ENCODE measurements around the gene CDK19.
"Not testable (repeated sequence)": the region's sequence is repeated elsewhere in the genome, so short reads cannot be mapped to it uniquely, and the experiment has no call there.

CDK19 gene

GRCh38 chr6:110615722-110616121 lies 199.5 kb downstream of the CDK19 start:
- in situ Hi-C loops (cut with HindIII; ENCODE audit: low pct_ligation_motif_present, low pct_unique_long_range_greater_than_20kb, low sequenced_read_pairs), result no loop called here
- no peak for DNase-seq

- in situ Hi-C loops (cut with HindIII; ENCODE audit: low pct_ligation_motif_present, low pct_unique_long_range_greater_than_20kb, low sequenced_read_pairs), result no loop called here
- no peak for DNase-seq
These were observed 200.7 kb downstream of the CDK19 start for GRCh38 chr6:110614586-110614985.

GRCh38 chr6:110614106-110614505 lies 201.2 kb downstream of the CDK19 start:
- no peak for DNase-seq
- in situ Hi-C loops (cut with HindIII; ENCODE audit: low pct_ligation_motif_present, low pct_unique_long_range_greater_than_20kb, low sequenced_read_pairs), result no loop called here

GRCh38 chr6:110613356-110613755 lies 201.9 kb downstream of the CDK19 start:
- no peak for DNase-seq
- in situ Hi-C loops (cut with HindIII; ENCODE audit: low pct_ligation_motif_present, low pct_unique_long_range_greater_than_20kb, low sequenced_read_pairs), result no loop called here

- DNase-seq, result no peak
- in situ Hi-C loops (cut with HindIII; ENCODE audit: low pct_ligation_motif_present, low pct_unique_long_range_greater_than_20kb, low sequenced_read_pairs), result no loop called here
These were observed 203.0 kb downstream of the CDK19 start for GRCh38 chr6:110612298-110612697.

GRCh38 chr6:110609101-110609500 lies 206.2 kb downstream of the CDK19 start:
- in situ Hi-C loops (cut with HindIII; ENCODE audit: low pct_ligation_motif_present, low pct_unique_long_range_greater_than_20kb, low sequenced_read_pairs), result no loop called here
- no peak for DNase-seq

GRCh38 chr6:110608151-110608550 lies 207.1 kb downstream of the CDK19 start:
- no peak for DNase-seq
- in situ Hi-C loops (cut with HindIII; ENCODE audit: low pct_ligation_motif_present, low pct_unique_long_range_greater_than_20kb, low sequenced_read_pairs), result no loop called here

DNA sequence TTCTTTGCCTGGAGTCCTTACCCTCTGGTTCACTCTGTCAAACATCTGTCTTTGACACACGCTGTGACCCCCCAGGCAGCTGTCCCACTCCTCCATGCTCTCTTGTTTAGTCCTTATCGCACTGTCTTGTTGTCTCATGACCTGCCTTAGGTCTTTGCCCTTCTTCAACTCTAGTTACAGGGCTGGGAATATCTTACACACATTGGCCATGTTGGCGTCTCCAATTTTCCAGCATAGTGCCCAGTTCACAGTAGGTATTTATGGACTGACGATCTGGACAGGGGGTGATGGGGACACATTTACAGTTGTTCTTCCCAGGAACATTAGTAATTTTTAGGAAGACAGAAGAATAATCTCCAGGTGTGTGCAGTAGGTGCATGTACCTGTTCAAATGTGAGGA lies 209.1 kb downstream of the CDK19 start:
- in situ Hi-C loops (cut with HindIII; ENCODE audit: low pct_ligation_motif_present, low pct_unique_long_range_greater_than_20kb, low sequenced_read_pairs), result no loop called here
- no peak for DNase-seq

GRCh38 chr6:110600640-110601039 lies 214.6 kb downstream of the CDK19 start:
- DNase-seq; in situ Hi-C loops (cut with HindIII; ENCODE audit: low pct_ligation_motif_present, low pct_unique_long_range_greater_than_20kb, low sequenced_read_pairs): not testable (repeated sequence)

DNA sequence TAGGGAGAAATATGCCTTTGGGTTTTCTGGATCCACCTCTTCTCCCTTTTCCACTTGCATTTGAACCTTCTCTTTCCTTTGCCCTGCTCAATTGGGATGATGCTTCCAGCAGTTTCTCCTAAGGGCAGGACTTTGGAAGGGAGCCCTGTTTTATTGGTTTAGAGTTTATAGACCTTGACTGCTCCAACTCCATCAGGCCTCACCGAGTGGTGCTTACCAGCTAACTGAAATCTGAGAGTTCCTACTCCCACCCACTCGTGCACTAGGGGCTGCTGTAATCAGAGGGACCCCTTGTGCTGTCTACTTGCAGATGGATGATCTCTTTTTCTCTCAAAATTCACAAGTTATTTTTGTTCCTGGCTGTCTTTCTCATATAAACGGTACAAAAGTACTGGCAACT lies 217.5 kb downstream of the CDK19 start:
- no peak for DNase-seq
- in situ Hi-C loops (cut with HindIII; ENCODE audit: low pct_ligation_motif_present, low pct_unique_long_range_greater_than_20kb, low sequenced_read_pairs), result no loop called here

- in situ Hi-C loops (cut with HindIII; ENCODE audit: low pct_ligation_motif_present, low pct_unique_long_range_greater_than_20kb, low sequenced_read_pairs), result no loop called here
These were observed 218.9 kb downstream of the CDK19 start for GRCh38 chr6:110596354-110596753.

GRCh38 chr6:110595112-110595511 lies 220.2 kb downstream of the CDK19 start:
- in situ Hi-C loops (cut with HindIII; ENCODE audit: low pct_ligation_motif_present, low pct_unique_long_range_greater_than_20kb, low sequenced_read_pairs), result no loop called here
- DNase-seq, result no peak

More at GRCh38 chr6:110596354-110596753, 218.9 kb downstream of the CDK19 start:
- no peak for DNase-seq

GRCh38 chr6:110593637-110594036 lies 221.6 kb downstream of the CDK19 start:
- in situ Hi-C loops (cut with HindIII; ENCODE audit: low pct_ligation_motif_present, low pct_unique_long_range_greater_than_20kb, low sequenced_read_pairs), result no loop called here
- DNase-seq, result no peak

DNA sequence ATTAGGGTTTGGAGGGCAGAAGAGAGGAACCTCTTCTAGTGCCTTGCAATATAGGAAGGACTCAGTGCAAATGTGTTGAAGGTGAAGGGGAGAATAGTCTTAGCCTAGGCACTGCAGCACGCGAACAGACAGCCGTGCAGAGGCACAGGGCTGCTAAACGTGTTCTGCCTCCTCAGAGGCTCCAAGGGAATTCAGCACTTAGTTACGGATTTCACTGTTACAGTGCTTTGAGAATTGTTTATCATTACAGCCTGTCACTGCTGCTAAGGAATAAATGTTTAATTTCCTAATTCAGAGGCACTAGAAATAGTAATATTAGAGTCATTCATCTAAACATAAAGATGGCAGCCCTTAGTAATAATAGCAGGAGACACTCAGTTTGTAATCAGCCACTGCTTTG lies 222.5 kb downstream of the CDK19 start:
- no peak for DNase-seq
- in situ Hi-C loops (cut with HindIII; ENCODE audit: low pct_ligation_motif_present, low pct_unique_long_range_greater_than_20kb, low sequenced_read_pairs), result no loop called here

DNA sequence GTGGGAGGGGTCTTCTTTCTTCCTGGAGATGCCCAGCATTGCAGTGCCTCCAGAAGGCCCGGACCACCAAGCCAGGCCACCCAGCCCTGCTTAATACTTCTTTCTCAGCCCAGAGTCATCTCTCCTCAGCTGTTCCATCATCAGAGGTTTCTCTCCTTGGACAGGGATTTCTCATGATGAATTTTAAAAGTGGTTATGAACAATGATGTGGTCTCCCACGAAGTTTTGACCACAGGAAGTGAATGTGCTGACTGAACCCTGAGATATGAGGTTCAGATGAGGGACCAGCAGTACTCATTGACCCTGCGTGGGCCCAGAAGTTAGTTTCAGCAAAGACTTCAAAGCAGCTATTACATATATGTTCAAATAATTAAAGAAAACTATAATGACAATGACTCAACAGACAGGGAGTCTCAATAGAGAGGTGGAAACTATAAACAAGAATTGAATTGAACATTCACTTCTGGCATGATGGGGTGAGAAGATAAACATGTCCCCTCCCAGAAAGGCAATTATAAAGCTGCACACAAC lies 224.4 kb downstream of the CDK19 start:
- no peak for DNase-seq
- in situ Hi-C loops (cut with HindIII; ENCODE audit: low pct_ligation_motif_present, low pct_unique_long_range_greater_than_20kb, low sequenced_read_pairs), result no loop called here

- in situ Hi-C loops (cut with HindIII; ENCODE audit: low pct_ligation_motif_present, low pct_unique_long_range_greater_than_20kb, low sequenced_read_pairs), result no loop called here
- no peak for DNase-seq
These were observed 225.3 kb downstream of the CDK19 start for GRCh38 chr6:110589865-110590513.

DNA sequence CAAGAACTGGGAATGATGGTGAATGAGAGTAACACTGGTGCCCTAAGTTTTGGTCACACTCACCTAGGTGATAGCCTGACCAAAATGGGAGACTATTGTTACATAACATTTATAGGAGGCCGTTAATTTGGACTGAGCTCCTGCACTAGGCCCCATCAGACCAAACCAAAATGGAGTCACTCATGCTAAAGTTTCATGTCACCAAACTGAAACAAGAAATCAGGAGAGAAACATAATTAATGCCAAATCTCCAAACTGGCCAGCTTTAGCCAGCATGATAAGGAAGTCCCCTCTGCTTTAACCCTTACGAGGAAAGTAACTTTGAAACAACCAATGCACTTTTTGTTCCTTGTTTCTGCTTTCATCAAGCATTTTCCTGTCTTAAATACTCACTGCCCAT lies 227.9 kb downstream of the CDK19 start:
- in situ Hi-C loops (cut with HindIII; ENCODE audit: low pct_ligation_motif_present, low pct_unique_long_range_greater_than_20kb, low sequenced_read_pairs), result no loop called here

DNA sequence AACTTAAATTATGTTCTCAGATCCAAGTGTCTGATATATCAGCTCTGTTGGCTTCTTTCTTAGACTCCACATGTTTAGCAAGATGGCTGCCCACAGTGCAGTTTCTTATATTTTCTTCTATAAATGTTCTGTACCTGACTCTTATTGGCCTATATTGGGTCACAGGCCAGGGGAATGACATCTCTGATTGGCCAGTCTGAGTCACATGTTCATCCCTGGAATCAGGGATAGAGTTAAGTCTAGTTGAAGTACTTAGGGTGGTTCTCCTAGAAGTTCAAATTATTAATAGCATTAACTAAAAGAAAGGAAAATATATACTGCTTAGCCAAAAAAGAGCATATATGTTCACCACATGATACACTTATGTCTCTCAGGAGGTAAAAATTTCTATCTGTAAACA lies 233.6 kb downstream of the CDK19 start:
- in situ Hi-C loops (cut with HindIII; ENCODE audit: low pct_ligation_motif_present, low pct_unique_long_range_greater_than_20kb, low sequenced_read_pairs), result no loop called here
- no peak for DNase-seq

More for the DNA sequence above, 227.9 kb downstream of the CDK19 start:
- no peak for DNase-seq

DNA sequence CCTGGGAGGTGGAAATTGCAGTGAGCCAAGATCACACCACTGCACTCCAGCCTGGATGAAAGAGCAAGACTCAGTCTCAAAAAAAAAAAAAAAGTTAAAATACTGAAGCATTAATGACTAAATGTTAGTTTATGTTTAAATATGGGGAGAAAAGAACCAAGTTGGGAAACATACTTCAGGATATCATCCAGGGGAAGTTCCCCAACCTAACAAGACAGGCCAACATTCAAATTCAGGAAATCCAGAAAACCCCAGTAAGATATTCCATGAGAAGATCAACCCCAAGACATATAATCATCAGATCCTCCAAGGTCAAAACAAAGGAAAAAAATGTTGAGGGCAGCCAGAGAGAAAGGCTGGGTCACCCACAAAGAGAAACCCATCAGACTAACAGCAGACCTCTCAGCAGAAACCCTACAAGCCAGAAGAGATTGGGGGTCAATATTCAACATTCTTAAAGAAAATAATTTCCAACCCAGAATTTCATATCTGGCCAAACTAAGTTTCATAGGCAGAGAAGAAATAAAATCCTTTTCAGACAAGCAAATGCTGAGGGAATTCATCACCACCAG lies 237.6 kb downstream of the CDK19 start:
- DNase-seq; in situ Hi-C loops (cut with HindIII; ENCODE audit: low pct_ligation_motif_present, low pct_unique_long_range_greater_than_20kb, low sequenced_read_pairs): not testable (repeated sequence)

- no peak for DNase-seq
These were observed 239.3 kb downstream of the CDK19 start for GRCh38 chr6:110575925-110576463.

More at GRCh38 chr6:110575925-110576463, 239.3 kb downstream of the CDK19 start:
- in situ Hi-C loops (cut with HindIII; ENCODE audit: low pct_ligation_motif_present, low pct_unique_long_range_greater_than_20kb, low sequenced_read_pairs), result no loop called here

Measured in ACHN (cell line).